IMR-90 (cell line): Measurements from ENCODE around the gene HSPA13. TPM values are rescaled to one million over a fixed set of nuclear protein-coding genes. Genes with fewer than 3 reads are reported as not detected.

Experiments
- ATAC-seq: fragments of 200-7000 bp; cut with Tn5 transposase; 2 replicates; pipeline ENCODE4 v1.9.1; 2020; ENCODE audit warnings: low read depth, mild to moderate bottlenecking, moderate library complexity
- BruUV-seq: library from RNA; stranded (reverse); fragments of 400-500 nt; replicated peaks from 2 replicates; lab custom pipeline; 2021; lab: Mats Ljungman, UMichigan
- CTCF ChIA-PET: fragments of 300-600 bp; formaldehyde crosslinking; extraction: SDS; loops from one replicate; lab custom pipeline; 2021; ENCODE audit warnings: antibody characterized with exemption; lab: Yijun Ruan, JAX
- POLR2A ChIA-PET: fragments of 300-600 bp; sonication (Branson Sonifier 250); formaldehyde crosslinking; loops from one replicate; lab custom pipeline; 2022; ENCODE audit warnings: antibody characterized with exemption; ENCODE audit not compliant: unreplicated experiment; lab: Charles Lee
- DNase-seq: peaks from one replicate; pipeline ENCODE4 v3.0.0; 2013
- H2AFZ ChIP-seq: replicated peaks from 2 replicates; pipeline ENCODE3; 2013; ENCODE audit warnings: low read length, mild to moderate bottlenecking; ENCODE audit not compliant: poor library complexity
- H2AK5ac ChIP-seq: 2 replicates; pipeline ENCODE4 v1.6.1; 2013; ENCODE audit warnings: low read depth, low read length, inconsistent platforms
- H2AK9ac ChIP-seq: replicated peaks from 2 replicates; pipeline ENCODE3; 2013; ENCODE audit warnings: mild to moderate bottlenecking, low read depth, low read length, moderate library complexity; ENCODE audit not compliant: poor library complexity
- H2BK120ac ChIP-seq: 2 replicates; pipeline ENCODE4 v1.6.1; 2013; ENCODE audit warnings: low read depth, low read length, inconsistent platforms
- H2BK15ac ChIP-seq: 3 replicates; pipeline ENCODE4 v1.6.1; 2013; ENCODE audit warnings: low read depth, low read length, inconsistent platforms
- H2BK20ac ChIP-seq: 2 replicates; pipeline ENCODE4 v1.6.1; 2013; ENCODE audit warnings: low read depth, mild to moderate bottlenecking, inconsistent platforms, low read length, moderate library complexity
- H2BK5ac ChIP-seq: 2 replicates; pipeline ENCODE4 v1.6.1; 2013; ENCODE audit warnings: mild to moderate bottlenecking, low read depth, low read length, inconsistent platforms; ENCODE audit not compliant: poor library complexity, severe bottlenecking
- H3K14ac ChIP-seq: replicated peaks from 2 replicates; pipeline ENCODE4 v1.6.1; 2013; ENCODE audit warnings: low read depth, low read length, inconsistent platforms
- H3K18ac ChIP-seq: 2 replicates; pipeline ENCODE4 v1.6.1; 2013; ENCODE audit warnings: low read depth, low read length, control low read depth
- H3K23ac ChIP-seq: 2 replicates; pipeline ENCODE4 v1.6.1; 2013; ENCODE audit warnings: low read depth, low read length, inconsistent platforms
- H3K27ac ChIP-seq: 2 replicates; pipeline ENCODE4 v1.5.1; 2013; ENCODE audit warnings: mild to moderate bottlenecking, control low read depth, low read length; ENCODE audit not compliant: insufficient read depth
- H3K27me3 ChIP-seq: 2 replicates; pipeline ENCODE4 v1.6.1; 2013; ENCODE audit warnings: low read length; ENCODE audit not compliant: control insufficient read depth, insufficient read depth
- H3K36me3 ChIP-seq: 2 replicates; pipeline ENCODE4 v1.6.1; 2013; ENCODE audit warnings: low read length, mixed read lengths; ENCODE audit not compliant: control insufficient read depth, insufficient read depth
- H3K4ac ChIP-seq: 2 replicates; pipeline ENCODE4 v1.6.1; 2013; ENCODE audit warnings: low read depth, low read length, inconsistent platforms
- H3K4me1 ChIP-seq: 2 replicates; pipeline ENCODE4 v1.6.1; 2013; ENCODE audit warnings: low read length, mixed read lengths; ENCODE audit not compliant: control insufficient read depth, insufficient read depth
- H3K4me2 ChIP-seq: 2 replicates; pipeline ENCODE4 v1.6.1; 2013; ENCODE audit warnings: low read depth, mild to moderate bottlenecking, control low read depth, low read length, moderate library complexity
- H3K4me3 ChIP-seq: 2 replicates; pipeline ENCODE4 v1.5.1; 2013; ENCODE audit warnings: low read depth, mild to moderate bottlenecking, control low read depth, low read length, moderate library complexity; ENCODE audit not compliant: insufficient read depth
- H3K56ac ChIP-seq: 2 replicates; pipeline ENCODE4 v1.6.1; 2013; ENCODE audit warnings: low read length, inconsistent platforms; ENCODE audit not compliant: insufficient read depth; ENCODE audit errors: extremely low read depth
- H3K79me1 ChIP-seq, 2 experiments: 2 replicates each; pipeline ENCODE4 v1.6.1; 2013; ENCODE audit warnings: low read length in 2 of 2, inconsistent platforms in 1 of 2, low read depth in 1 of 2
- H3K9ac ChIP-seq: 2 replicates; pipeline ENCODE4 v1.6.1; 2013; ENCODE audit warnings: low read depth, low read length, control low read depth
- H3K9me1 ChIP-seq: 2 replicates; pipeline ENCODE4 v1.6.1; 2013; ENCODE audit warnings: low read length, inconsistent platforms; ENCODE audit not compliant: insufficient read depth
- H3K9me3 ChIP-seq: 2 replicates; pipeline ENCODE4 v1.6.1; 2013; ENCODE audit warnings: low read length; ENCODE audit not compliant: control insufficient read depth, insufficient read depth
- H4K20me1 ChIP-seq: 2 replicates; pipeline ENCODE4 v1.6.1; 2013; ENCODE audit warnings: low read length, inconsistent platforms; ENCODE audit not compliant: insufficient read depth
- H4K5ac ChIP-seq: 2 replicates; pipeline ENCODE4 v1.6.1; 2013; ENCODE audit warnings: mild to moderate bottlenecking, low read depth, low read length, control low read depth
- H4K8ac ChIP-seq, 2 experiments: 2 replicates each; pipeline ENCODE4 v1.6.1; 2013; ENCODE audit warnings: low read depth in 2 of 2, low read length in 2 of 2, control low read depth in 1 of 2, inconsistent platforms in 1 of 2
- H4K91ac ChIP-seq: 2 replicates; pipeline ENCODE4 v1.6.1; 2013; ENCODE audit warnings: low read depth, low read length, inconsistent platforms; ENCODE audit not compliant: insufficient read depth
- CEBPB ChIP-seq: IDR thresholded peaks from 2 replicates; pipeline ENCODE4 v1.6.1; 2012; ENCODE audit warnings: low read depth, low read length, improper control_type of control experiment
- ELK1 ChIP-seq: fragments of 150-350 bp; IDR thresholded peaks from 2 replicates; pipeline ENCODE4 v1.6.1; 2016; ENCODE audit warnings: low read depth, mild to moderate bottlenecking, low read length, moderate library complexity, borderline replicate concordance
- FOS ChIP-seq: fragments of 150-350 bp; IDR thresholded peaks from 2 replicates; pipeline ENCODE4 v1.6.1; 2016; ENCODE audit warnings: low read depth, low read length
- MAZ ChIP-seq: IDR thresholded peaks from 2 replicates; pipeline ENCODE4 v1.6.1; 2012; ENCODE audit warnings: low read depth, mild to moderate bottlenecking, low read length, improper control_type of control experiment, moderate library complexity, borderline replicate concordance
- MXI1 ChIP-seq: IDR thresholded peaks from 2 replicates; pipeline ENCODE4 v1.6.1; 2012; ENCODE audit warnings: low read depth, mild to moderate bottlenecking, low read length, moderate library complexity, borderline replicate concordance
- NFE2L2 ChIP-seq: fragments of 150-350 bp; IDR thresholded peaks from 2 replicates; pipeline ENCODE4 v1.6.1; 2016; ENCODE audit warnings: low read depth, mild to moderate bottlenecking, low read length
- RAD21 ChIP-seq: IDR thresholded peaks from 2 replicates; pipeline ENCODE4 v1.6.1; 2012; ENCODE audit warnings: low read length, improper control_type of control experiment
- RCOR1 ChIP-seq: IDR thresholded peaks from 2 replicates; pipeline ENCODE4 v1.6.1; 2012; ENCODE audit warnings: mild to moderate bottlenecking, low read length, improper control_type of control experiment; ENCODE audit not compliant: insufficient replicate concordance
- SMC3 ChIP-seq: fragments of 150-350 bp; IDR thresholded peaks from 2 replicates; pipeline ENCODE4 v1.6.1; 2016; ENCODE audit warnings: low read depth, mild to moderate bottlenecking, antibody characterized with exemption, low read length, moderate library complexity
- USF2 ChIP-seq: fragments of 150-350 bp; IDR thresholded peaks from 2 replicates; pipeline ENCODE4 v1.6.1; 2017; ENCODE audit warnings: mild to moderate bottlenecking, antibody characterized with exemption, low read length, low read depth
- WGBS, 2 experiments: methylation state at CpG; one replicate each; pipeline versions ENCODE4 v1.1.5 to v1.1.7; 2013; ENCODE audit warnings: missing lambda C conversion rate in 2 of 2; ENCODE audit not compliant: insufficient read length in 1 of 2; ENCODE audit errors: extremely low coverage in 2 of 2; 5-methylcytosine and 5-hydroxymethylcytosine counted together
- dilution Hi-C: fragments of 300-500 bp; cut with HindIII; formaldehyde crosslinking; loops from one replicate; pipeline ENCODE4 v1.14.3; 2018; ENCODE audit warnings: low sequenced_read_pairs; ENCODE audit not compliant: unreplicated experiment
- in situ Hi-C: fragments of 300-500 bp; cut with MboI; formaldehyde crosslinking; loops from 3 replicates; pipeline ENCODE4 v1.14.3; 2019; ENCODE audit warnings: low sequenced_read_pairs, inconsistent platforms, mixed read lengths
- intact Hi-C: fragments of 100-400 bp; cut with micrococcal nuclease; formaldehyde crosslinking; loops from 2 replicates; pipeline ENCODE4 v1.10.0; 2022
- polyA plus RNA-seq, 3 experiments: library from polyadenylated mRNA; depleted of rRNA; stranded (reverse); fragments of >200 nt; gene quantifications; 2 replicates each; pipeline ENCODE4 v1.2.3, GENCODE V29; 2012; ENCODE audit warnings: low replicate concordance in 1 of 3
- total RNA-seq: library from RNA; depleted of rRNA; stranded (reverse); fragments of >200 nt; gene quantifications from 2 replicates; pipeline ENCODE4 v1.2.3, GENCODE V29; 2012

HSPA13 gene
- total and polyA plus RNA-seq, 2 of the 4 experiments (the other 2 are of a cell fraction), result 16.3 to 43.7 TPM

GRCh38 chr21:14401217-14401616, 18.3 kb upstream of the HSPA13 start:
- Histone ChIP-seq H4K20me1 (no peaks in the 10 kb centered on the region), H3K9me1 (no peaks in the 10 kb centered on the region), H4K91ac (no peak overlapping the region), H3K27me3 (no peaks in the 10 kb centered on the region), H3K27ac (no peak overlapping the region), H3K4me3 (no peak overlapping the region), H4K5ac (no peak overlapping the region), H3K79me1 (no peaks in the 10 kb centered on the region), H3K14ac (no peak overlapping the region), H3K4me1 (no peaks in the 10 kb centered on the region), H3K4me2 (no peak overlapping the region), H4K8ac (no peak overlapping the region), H2AFZ (no peak overlapping the region), H3K18ac (no peak overlapping the region), H3K4ac (no peak overlapping the region), H2BK120ac (no peak overlapping the region), H2BK20ac (no peak overlapping the region), H3K9ac (no peak overlapping the region), H2AK9ac (no peak overlapping the region), H3K23ac (no peak overlapping the region), H3K56ac (no peak overlapping the region), H2BK15ac (no peak overlapping the region), H2BK5ac (no peak overlapping the region), H3K36me3 (no peaks in the 10 kb centered on the region), H3K9me3 (no peaks in the 10 kb centered on the region), H2AK5ac (no peak overlapping the region)
- dilution Hi-C loops, result no loop called here
- ATAC-seq (no peak), DNase-seq (no peak)
- ChIA-PET POLR2A (no interaction called here), CTCF (interaction anchor here (1.3 kb wide), 1 partner anchor 1082 kb away, joined by 4 read pairs; no protein-coding TSS in a partner anchor)
- intact Hi-C loops, result loop anchor here (5.0 kb wide), 1 partner anchor 461 kb away; no protein-coding TSS in a partner anchor
- BruUV-seq, result no TSS peak
- WGBS, 2 experiments, result no CpG with 5 or more reads among the region's 1 CpG
- in situ Hi-C loops, result no loop called here
- TF ChIP-seq ELK1 (no peak), RAD21 (no peak), CEBPB (no peak), MAZ (no peak), NFE2L2 (no peak), MXI1 (no peak), FOS (no peak), RCOR1 (no peak), SMC3 (no peak), USF2 (no peak)
